K562 (cell line): Measurements from ENCODE around the gene GTF2A2. TPM values are rescaled to one million over a fixed set of nuclear protein-coding genes. Genes with fewer than 3 reads are reported as not detected.

Experiments
- ATAC-seq: fragments of 200-7000 bp; cut with Tn5 transposase; 3 replicates; pipeline ENCODE4 v1.9.1; 2020; ENCODE audit warnings: moderate library complexity
- BruUV-seq: library from RNA; stranded (reverse); fragments of 400-500 nt; replicated peaks from 2 replicates; lab custom pipeline; 2021; lab: Mats Ljungman, UMichigan
- CTCF ChIA-PET: fragments of 300-600 bp; formaldehyde crosslinking; extraction: SDS; loops from one replicate; lab custom pipeline; 2021; ENCODE audit warnings: low intra/inter-chr PET ratio; lab: Yijun Ruan, JAX
- POLR2A ChIA-PET: fragments of 300-600, 350-650 bp; sonication (Branson Sonifier 250); formaldehyde crosslinking; extraction: SDS; loops from one replicate; lab custom pipeline; 2021; ENCODE audit warnings: antibody characterized with exemption, inconsistent platforms; lab: Yijun Ruan, JAX
- DNase-seq, 4 experiments: peaks; one replicate each; pipeline versions ENCODE4 v3.0.0 to v3.0.0-alpha.2; 2011 to 2018; ENCODE audit warnings: low spot score in 3 of 4, mixed read lengths in 3 of 4; ENCODE audit errors: extremely low read depth in 1 of 4
- FAIRE-seq: peaks from 2 replicates; lab custom pipeline; 2011; peaks lifted over from hg19 to GRCh38; lab: Jason Lieb, UNC
- H2AFZ ChIP-seq: 2 replicates; pipeline ENCODE4 v1.6.0; 2011; ENCODE audit warnings: low read depth, low read length, control low read depth, inconsistent platforms
- H3K27ac ChIP-seq: fragments of 200-600 bp; 3 replicates; pipeline ENCODE4 v1.8.0; 2011; ENCODE audit warnings: low read depth, mild to moderate bottlenecking, control low read depth, inconsistent platforms, low read length, moderate library complexity, mixed read lengths; ENCODE audit errors: extremely low read depth
- H3K27me3 ChIP-seq, 2 experiments: fragments of 300-600 bp in 1 of 2; 2 replicates in 1 of 2; 3 replicates in 1 of 2; pipeline versions ENCODE4 v1.6.0 to v1.8.0; 2011; ENCODE audit warnings: inconsistent platforms in 2 of 2, low read length in 2 of 2, mild to moderate bottlenecking in 1 of 2, mixed read lengths in 1 of 2, moderate library complexity in 1 of 2; ENCODE audit not compliant: control insufficient read depth in 2 of 2, insufficient read depth in 2 of 2
- H3K36me3 ChIP-seq: fragments of 300-600 bp; 3 replicates; pipeline ENCODE4 v1.8.0; 2011; ENCODE audit warnings: mild to moderate bottlenecking, low read length, inconsistent platforms; ENCODE audit not compliant: control insufficient read depth, insufficient read depth
- H3K4me1 ChIP-seq, 2 experiments: fragments of 200-600 bp in 1 of 2; replicated peaks in 1 of 2; 2 replicates in 1 of 2; 3 replicates in 1 of 2; pipeline versions ENCODE4 v1.5.1 to v1.8.0; 2011; ENCODE audit warnings: inconsistent platforms in 2 of 2, low read length in 2 of 2, mild to moderate bottlenecking in 1 of 2, mixed read lengths in 1 of 2, moderate library complexity in 1 of 2; ENCODE audit not compliant: control insufficient read depth in 2 of 2, insufficient read depth in 2 of 2
- H3K4me2 ChIP-seq: 2 replicates; pipeline ENCODE4 v1.6.1; 2011; ENCODE audit warnings: low read length, control low read depth, inconsistent platforms, mixed read lengths; ENCODE audit not compliant: insufficient read depth
- H3K4me3 ChIP-seq: fragments of 200-600 bp; sonication (generic), shearing (Covaris generic); 2 replicates; pipeline ENCODE4 v1.5.1; 2016; ENCODE audit warnings: control low read depth, inconsistent platforms
- H3K79me2 ChIP-seq: fragments of 200-600 bp; 3 replicates; pipeline ENCODE4 v1.8.0; 2011; ENCODE audit warnings: low read length, inconsistent platforms; ENCODE audit not compliant: control insufficient read depth, insufficient read depth
- H3K9ac ChIP-seq, 2 experiments: 2 replicates each; pipeline versions ENCODE4 v1.6.0 to v1.6.1; 2011; ENCODE audit warnings: low read depth in 2 of 2, low read length in 2 of 2, control low read depth in 1 of 2, inconsistent platforms in 1 of 2, mild to moderate bottlenecking in 1 of 2, mixed read lengths in 1 of 2; ENCODE audit not compliant: insufficient read depth in 1 of 2
- H3K9me1 ChIP-seq: one replicate; pipeline ENCODE4 v1.6.0; 2011; ENCODE audit warnings: inconsistent platforms, mild to moderate bottlenecking, low read length, moderate library complexity; ENCODE audit not compliant: control insufficient read depth, insufficient read depth
- H3K9me3 ChIP-seq: replicated peaks from 2 replicates; pipeline ENCODE4 v1.5.1; 2011; ENCODE audit warnings: low read depth, low read length, inconsistent platforms; ENCODE audit not compliant: control insufficient read depth, insufficient read depth
- H4K20me1 ChIP-seq: replicated peaks from 2 replicates; pipeline ENCODE4 v1.6.1; 2011; ENCODE audit warnings: low read length, inconsistent platforms, mixed read lengths; ENCODE audit not compliant: control insufficient read depth, insufficient read depth
- E2F5 ChIP-seq: sonication (generic); formaldehyde crosslinking; IDR thresholded peaks from 2 replicates; pipeline ENCODE4 v1.8.0; 2022; ENCODE audit warnings: mild to moderate bottlenecking, missing genetic modification reagents
- E2F8 ChIP-seq: fragments of 450-650 bp; IDR thresholded peaks from 2 replicates; pipeline ENCODE4 v1.7.1; 2018; ENCODE audit warnings: mild to moderate bottlenecking, low read depth; ENCODE audit not compliant: partially characterized antibody
- MCM3 ChIP-seq: fragments of 450-650 bp; IDR thresholded peaks from 2 replicates; pipeline ENCODE4 v1.6.1; 2016
- NR3C1 ChIP-seq: sonication (generic); formaldehyde crosslinking; IDR thresholded peaks from 2 replicates; pipeline ENCODE4 v1.8.1; 2022; ENCODE audit warnings: missing genetic modification reagents
- POLR3G ChIP-seq: IDR thresholded peaks from 2 replicates; pipeline ENCODE4 v1.6.1; 2011; ENCODE audit not compliant: insufficient read length, insufficient replicate concordance; ENCODE audit errors: extremely low read depth
- PRMT5 ChIP-seq: sonication (generic); formaldehyde crosslinking; IDR thresholded peaks from 2 replicates; pipeline ENCODE4 v1.5.0; 2020; ENCODE audit warnings: missing genetic modification reagents
- TRIM25 ChIP-seq: fragments of 450-650 bp; IDR thresholded peaks from 2 replicates; pipeline ENCODE4 v1.7.0; 2016; ENCODE audit warnings: borderline replicate concordance
- ZNF280A ChIP-seq: fragments of 450-650 bp; IDR thresholded peaks from 2 replicates; pipeline ENCODE4 v1.6.1; 2018; ENCODE audit warnings: mild to moderate bottlenecking, low read depth; ENCODE audit not compliant: partially characterized antibody
- ZNF280B ChIP-seq: fragments of 250-450 bp; sonication (Bioruptor Pico); IDR thresholded peaks from 2 replicates; pipeline ENCODE4 v1.5.1; 2021; ENCODE audit warnings: mild to moderate bottlenecking
- ZNF3 ChIP-seq: fragments of 250-450 bp; sonication (Bioruptor Pico); IDR thresholded peaks from 2 replicates; pipeline ENCODE4 v1.5.0; 2021; ENCODE audit warnings: mild to moderate bottlenecking, moderate library complexity
- ZNF398 ChIP-seq: fragments of 250-450 bp; sonication (Bioruptor Pico); IDR thresholded peaks from 2 replicates; pipeline ENCODE4 v1.8.0; 2021; ENCODE audit warnings: moderate library complexity, mild to moderate bottlenecking, inconsistent platforms
- ZNF780A ChIP-seq: fragments of 250-450 bp; sonication (Bioruptor Pico); IDR thresholded peaks from 2 replicates; pipeline ENCODE4 v1.5.0; 2021; ENCODE audit warnings: mild to moderate bottlenecking
- in situ Hi-C: fragments of 300-500 bp; cut with MboI; formaldehyde crosslinking; loops from 4 replicates; pipeline ENCODE4 v1.15.0; 2018; ENCODE audit warnings: inconsistent platforms, mixed read lengths
- intact Hi-C: fragments of 100-400 bp; cut with micrococcal nuclease; formaldehyde crosslinking; loops from 2 replicates; pipeline ENCODE4 v1.14.2; 2022
- polyA plus RNA-seq, 8 experiments: library from polyadenylated mRNA; depleted of rRNA in 4 of 8; stranded (reverse) in 5 of 8; unstranded in 3 of 8; fragments of >200 nt; fragmentation: Nextera tagmentation in 2 of 8; fragmentation: Illumina TruSeq in 1 of 8; extraction: Ambion mirVana in 2 of 8; extraction: Trizol in 1 of 8; gene quantifications; 2 replicates each; pipeline versions ENCODE4 v1.2.1 to v1.2.3, GENCODE V29; 2011 to 2014; ENCODE audit warnings: inconsistent platforms in 1 of 8, missing spikeins in 1 of 8
- total RNA-seq, 7 experiments: library from RNA; depleted of rRNA in 6 of 7; stranded (reverse); fragments of >200 nt in 6 of 7; fragmentation: Illumina TruSeq in 2 of 7; extraction: Trizol in 2 of 7; gene quantifications; 2 replicates each; pipeline versions ENCODE4 v1.2.1 to v1.2.3, GENCODE V29; 2011 to 2021; ENCODE audit warnings: low replicate concordance in 1 of 7

The GTF2A2 gene
- total and polyA plus RNA-seq, 9 of the 15 experiments (the other 6 are each of a cell fraction or from before 2014, with no cell fraction given): 128 to 656 (median 172) TPM

GRCh38 chr15:59649603-59650002, 7.7 kb downstream of the GTF2A2 start:
- BruUV-seq: no TSS peak
- ATAC-seq (no peak), FAIRE-seq (no peak), DNase-seq (no peak)
- Histone ChIP-seq H3K9me3 (no peaks in the 10 kb centered on the region), H3K4me2 (no peak overlapping the region), H3K9ac (no peak overlapping the region), H3K9me1 (no peaks in the 10 kb centered on the region), H3K27ac (no peak overlapping the region), H3K4me3 (no peak overlapping the region), H3K79me2 (peaks cover 36% of the 10 kb centered on the region), H3K36me3 (peaks cover 84% of the 10 kb centered on the region), H3K27me3 (no peaks in the 10 kb centered on the region), H2AFZ (no peak overlapping the region), H4K20me1 (0 out of 2 replicates have a peak, but pooled peaks cover 3% of the 10 kb centered on the region), H3K4me1 (no peaks in the 10 kb centered on the region; a peak in 1 of 5 replicates)
- in situ Hi-C loops: no loop called here
- ChIA-PET CTCF (no interaction called here), POLR2A (interaction anchor here (0.8 to 4.5 kb wide), 2 partner anchors 8 to 9 kb away, joined by 4 to 19 read pairs; partner anchors contain the start of gene GTF2A2)
- intact Hi-C loops: no loop called here
- TF ChIP-seq NR3C1 (CRISPR knock-in tag): no peak
- no peak for TF ChIP-seq POLR3G
- TF ChIP-seq ZNF3 (CRISPR knock-in tag): no peak
- TF ChIP-seq ZNF398 (CRISPR knock-in tag): no peak
- no peak for TF ChIP-seq E2F5 (CRISPR knock-in tag)
- TF ChIP-seq ZNF280B (CRISPR knock-in tag): no peak
- no peak for TF ChIP-seq E2F8
- no peak for TF ChIP-seq TRIM25
- TF ChIP-seq PRMT5: no peak
- TF ChIP-seq MCM3: no peak
- no peak for TF ChIP-seq ZNF780A
- no peak for TF ChIP-seq ZNF280A
